IgD-negative memory B cell (primary cell): ENCODE data around the gene CPNE4. TPM values are rescaled to one million over a fixed set of nuclear protein-coding genes. Genes with fewer than 3 reads are reported as not detected.

Experiments used
- H3K27ac Mint-ChIP-seq, 3 donors: one replicate each; pipeline ENCODE4 v1.8.0; 2020 to 2022; ENCODE audit warnings: mild to moderate bottlenecking in 3 of 3, mixed read lengths in 3 of 3, moderate library complexity in 1 of 3
- H3K27me3 Mint-ChIP-seq: one replicate; pipeline ENCODE4 v1.8.0; 2021; ENCODE audit warnings: mixed read lengths
- H3K36me3 Mint-ChIP-seq: one replicate; pipeline ENCODE4 v1.8.0; 2020; ENCODE audit warnings: mild to moderate bottlenecking, mixed read lengths
- H3K4me1 Mint-ChIP-seq, 3 donors: one replicate each; pipeline ENCODE4 v1.8.0; 2020 to 2022; ENCODE audit warnings: mixed read lengths in 3 of 3, mild to moderate bottlenecking in 1 of 3
- H3K4me3 Mint-ChIP-seq, 4 donors: one replicate each; pipeline ENCODE4 v1.8.0; 2020 to 2022; ENCODE audit warnings: mild to moderate bottlenecking in 4 of 4, mixed read lengths in 4 of 4, moderate library complexity in 3 of 4
- H3K9me3 Mint-ChIP-seq, 3 donors: one replicate each; pipeline ENCODE4 v1.8.0; 2020 to 2021; ENCODE audit warnings: mixed read lengths in 3 of 3, mild to moderate bottlenecking in 1 of 3
- polyA plus RNA-seq: library from polyadenylated mRNA; unstranded; fragments of 300-500 nt; fragmentation: Illumina TruSeq; gene quantifications from one replicate; pipeline ENCODE4 v1.2.3, GENCODE V29; 2021

The CPNE4 gene
- polyA plus RNA-seq, 1 donor from 2014 or later: not detected

DNA sequence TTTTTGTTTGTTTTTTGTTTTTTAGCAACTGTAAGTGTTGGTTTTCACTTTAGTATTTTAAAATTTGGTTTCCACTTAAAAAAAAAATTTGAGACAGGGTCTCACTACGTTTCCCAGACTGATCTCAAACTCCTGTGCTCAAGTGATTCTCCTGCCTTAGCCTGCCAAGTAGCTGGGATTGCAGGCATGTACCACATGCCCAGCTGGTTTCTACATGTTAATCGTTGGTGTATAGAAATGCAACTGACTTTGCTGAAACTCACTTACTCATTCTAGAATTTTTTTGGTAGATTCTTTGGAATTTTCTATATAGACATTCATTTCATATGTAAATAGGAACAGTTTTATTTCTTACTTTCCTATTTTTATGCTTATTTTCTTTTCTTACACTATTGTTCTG is 287.3 kb downstream of the CPNE4 start:
- Mint-ChIP-seq H3K27me3 (peaks cover 1% of the 10 kb centered on the region), H3K36me3 (no peaks in the 10 kb centered on the region), H3K9me3 (peaks cover 0 to 3% (median 0%) of the 10 kb centered on the region in 3 donors), H3K4me3 (no peak overlapping the region), H3K4me1 (no peaks in the 10 kb centered on the region), H3K27ac (no peak overlapping the region)

DNA sequence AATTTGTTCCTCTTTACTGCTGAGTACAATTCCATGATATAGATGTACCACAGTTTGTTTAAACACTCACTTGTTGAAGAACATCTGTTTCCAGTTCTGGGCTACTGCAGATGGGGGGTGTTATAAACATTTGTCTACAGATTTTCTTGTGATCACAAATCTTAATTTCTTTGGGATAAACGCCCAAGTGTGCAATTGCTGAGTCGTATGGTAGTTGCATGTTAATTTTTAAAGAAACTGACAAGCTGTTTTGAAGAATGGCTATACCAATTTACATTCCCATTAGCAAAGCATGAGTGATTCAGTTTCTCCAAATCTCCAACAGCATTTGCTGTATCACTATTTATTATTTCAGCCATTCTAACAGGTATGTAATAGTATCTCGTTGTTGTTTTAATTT is 290.0 kb downstream of the CPNE4 start:
- H3K27ac Mint-ChIP-seq: no peak overlapping the region

DNA sequence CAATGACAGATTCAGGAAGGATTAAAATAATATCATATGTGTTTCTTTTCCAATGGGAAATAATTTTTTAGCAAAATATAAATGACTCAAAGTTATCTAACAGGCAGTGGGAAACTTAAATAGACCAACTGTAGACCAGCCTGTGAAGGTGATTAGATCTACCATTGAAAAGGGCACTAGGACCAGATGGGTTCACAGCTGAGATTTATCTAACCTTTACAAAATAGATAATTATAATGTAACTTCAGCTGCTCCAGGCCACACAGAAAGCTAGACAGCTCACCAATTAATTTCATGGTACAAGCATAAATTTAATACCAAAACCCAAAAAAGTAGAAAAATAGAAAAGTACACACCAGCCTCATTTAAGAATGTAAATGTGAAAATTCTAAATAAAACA is 291.7 kb downstream of the CPNE4 start:
- Mint-ChIP-seq H3K27ac (no peak overlapping the region), H3K4me3 (no peak overlapping the region), H3K27me3 (no peaks in the 10 kb centered on the region), H3K36me3 (no peaks in the 10 kb centered on the region), H3K4me1 (no peaks in the 10 kb centered on the region), H3K9me3 (no peaks in the 10 kb centered on the region)

More for the DNA sequence above, 290.0 kb downstream of the CPNE4 start:
- no peaks in the 10 kb centered on the region for H3K4me1 Mint-ChIP-seq
- no peak overlapping the region for H3K4me3 Mint-ChIP-seq
- no peaks in the 10 kb centered on the region for H3K36me3 Mint-ChIP-seq
- H3K9me3 Mint-ChIP-seq: no peaks in the 10 kb centered on the region
- no peaks in the 10 kb centered on the region for H3K27me3 Mint-ChIP-seq

DNA sequence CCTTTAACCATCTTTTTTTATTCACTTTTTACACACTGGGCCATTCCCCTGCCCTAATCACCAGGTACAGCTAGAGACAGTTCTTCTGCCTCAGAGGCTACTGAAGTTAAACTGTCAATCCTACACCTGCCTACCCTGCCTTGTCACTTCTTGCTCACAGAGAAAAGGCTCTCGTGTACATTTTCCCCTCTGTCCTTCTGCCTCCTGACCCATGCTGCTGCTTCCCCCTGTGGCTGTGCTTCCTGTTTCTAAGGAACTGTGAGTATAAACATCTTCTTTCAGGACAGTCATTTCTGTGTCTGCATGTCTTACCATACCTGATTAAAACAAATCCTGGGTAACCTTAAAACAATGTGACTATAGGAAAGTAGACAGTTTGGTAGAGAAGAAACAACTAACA is 295.6 kb downstream of the CPNE4 start:
- Mint-ChIP-seq H3K27ac (no peak overlapping the region), H3K36me3 (no peaks in the 10 kb centered on the region), H3K27me3 (no peaks in the 10 kb centered on the region)

DNA sequence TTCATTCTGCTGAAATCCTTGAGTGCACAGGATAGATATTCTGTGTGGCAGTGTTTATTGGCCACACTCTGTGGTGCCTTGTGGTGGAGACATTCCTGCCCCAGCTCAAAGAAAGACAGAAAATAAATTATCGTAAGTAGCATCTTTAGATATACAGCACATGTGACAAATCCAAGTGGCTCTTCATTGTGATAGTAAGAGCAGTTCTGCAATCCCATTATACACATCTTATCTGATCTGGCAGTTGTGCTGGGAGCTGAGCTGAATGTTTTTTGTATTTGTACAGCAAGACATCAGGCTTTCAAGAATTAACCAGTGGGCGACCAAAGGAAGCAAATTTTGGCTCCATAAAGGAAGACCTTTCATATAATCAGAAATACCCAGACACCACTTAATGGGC is 296.7 kb downstream of the CPNE4 start:
- Mint-ChIP-seq H3K4me3 (no peak overlapping the region), H3K27me3 (no peaks in the 10 kb centered on the region), H3K9me3 (no peaks in the 10 kb centered on the region), H3K27ac (no peak overlapping the region), H3K4me1 (no peaks in the 10 kb centered on the region), H3K36me3 (no peaks in the 10 kb centered on the region)

More for the DNA sequence above, 295.6 kb downstream of the CPNE4 start:
- Mint-ChIP-seq H3K4me1 (no peaks in the 10 kb centered on the region), H3K4me3 (no peak overlapping the region), H3K9me3 (no peaks in the 10 kb centered on the region)

DNA sequence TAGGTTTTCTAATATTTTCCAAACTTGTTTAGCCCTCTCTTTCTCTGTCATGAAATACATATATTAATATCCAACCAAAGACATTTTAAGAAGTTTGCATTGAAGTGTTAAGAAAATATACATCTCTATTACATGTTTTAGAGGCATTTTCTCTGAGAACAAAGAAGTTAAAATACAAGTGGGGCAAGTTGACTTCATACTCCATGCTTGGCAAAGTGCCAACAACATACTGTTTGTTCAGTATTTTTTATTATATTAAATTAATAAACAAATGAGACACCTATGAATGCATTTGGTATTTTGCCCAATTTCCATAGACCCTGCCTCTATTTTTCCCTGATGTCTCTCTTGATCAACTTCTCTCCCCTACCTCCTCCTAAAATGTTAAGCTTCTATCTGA is 299.3 kb downstream of the CPNE4 start:
- Mint-ChIP-seq H3K27me3 (no peaks in the 10 kb centered on the region), H3K9me3 (no peaks in the 10 kb centered on the region), H3K27ac (no peak overlapping the region), H3K36me3 (no peaks in the 10 kb centered on the region), H3K4me3 (no peak overlapping the region), H3K4me1 (no peaks in the 10 kb centered on the region)

DNA sequence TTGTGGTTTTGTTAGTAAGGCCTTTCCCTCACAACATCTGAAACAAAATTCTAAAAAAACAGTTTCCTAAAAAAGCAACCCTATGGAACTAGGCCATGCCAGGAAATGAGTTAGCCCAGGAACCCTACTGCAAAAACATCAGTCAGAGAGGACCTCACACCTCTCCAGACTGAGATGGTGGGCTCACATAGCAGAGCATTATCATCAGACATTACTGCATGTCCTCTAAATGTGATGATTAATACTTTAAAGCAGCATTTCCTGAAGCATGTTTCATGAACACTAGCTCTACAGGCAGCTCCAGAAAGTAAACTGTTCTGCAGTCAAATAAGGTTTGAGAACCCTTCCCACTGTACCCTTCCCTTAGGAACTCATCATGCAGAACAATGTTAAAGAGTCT is 299.7 kb downstream of the CPNE4 start:
- no peak overlapping the region for H3K27ac Mint-ChIP-seq
- no peaks in the 10 kb centered on the region for H3K27me3 Mint-ChIP-seq
- no peaks in the 10 kb centered on the region for H3K9me3 Mint-ChIP-seq
- H3K36me3 Mint-ChIP-seq: no peaks in the 10 kb centered on the region
- no peak overlapping the region for H3K4me3 Mint-ChIP-seq
- no peaks in the 10 kb centered on the region for H3K4me1 Mint-ChIP-seq

DNA sequence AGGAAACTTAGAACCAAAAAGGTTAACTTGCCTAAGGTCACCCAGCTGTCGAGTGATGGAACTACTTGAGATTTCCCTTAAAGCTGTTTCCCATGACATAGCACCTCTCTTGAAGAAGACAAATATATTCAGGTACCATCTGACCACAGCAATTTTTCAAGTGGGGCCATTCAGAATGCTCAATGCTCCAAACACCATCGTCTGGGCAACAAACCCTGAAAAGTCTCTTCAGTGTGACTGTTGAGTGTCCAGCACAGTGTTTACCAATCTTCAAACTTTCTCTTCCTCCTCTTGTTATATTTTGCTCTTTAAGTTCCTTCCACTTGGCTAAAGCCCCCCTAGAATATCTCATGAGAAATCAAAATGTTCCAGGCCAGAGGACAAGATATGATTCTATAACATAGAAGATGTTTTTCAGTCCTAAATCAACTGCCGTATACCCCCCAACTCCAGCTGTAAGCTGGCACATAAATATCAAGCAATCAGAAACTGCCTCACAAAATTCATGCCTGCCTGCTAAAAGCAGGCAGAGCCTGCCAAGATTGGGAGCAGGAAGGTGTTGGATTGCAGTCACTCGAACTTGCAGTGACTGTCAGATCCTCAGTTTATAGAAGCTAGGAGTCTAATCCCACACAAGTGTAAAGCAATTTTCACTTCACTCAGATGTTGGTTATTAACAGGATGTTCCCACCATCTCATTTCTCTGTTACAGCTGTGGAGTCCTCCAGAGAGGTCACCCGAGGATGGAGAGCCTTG is 301.6 kb downstream of the CPNE4 start:
- Mint-ChIP-seq H3K27ac (no peak overlapping the region), H3K36me3 (peaks cover 2% of the 10 kb centered on the region), H3K27me3 (no peaks in the 10 kb centered on the region), H3K4me3 (no peak overlapping the region), H3K4me1 (no peaks in the 10 kb centered on the region), H3K9me3 (no peaks in the 10 kb centered on the region)

DNA sequence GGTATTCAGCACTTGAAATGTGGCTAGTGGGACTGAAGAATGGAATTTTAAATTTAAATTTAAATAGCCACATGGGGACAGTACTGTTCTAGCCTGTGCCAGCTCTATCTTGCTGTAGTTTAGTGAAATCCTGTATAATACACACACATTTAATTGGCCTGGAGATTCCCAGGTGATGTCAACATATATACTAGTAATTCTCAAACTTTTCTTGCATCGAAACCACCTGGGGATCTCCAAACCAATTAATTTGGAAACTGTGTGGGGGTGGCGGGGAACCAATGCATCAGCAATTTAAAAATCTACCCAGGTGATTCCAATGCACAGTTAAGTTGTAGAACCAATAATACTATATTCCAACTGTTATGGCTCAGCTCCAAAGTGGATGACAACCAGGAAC is 303.1 kb downstream of the CPNE4 start:
- H3K27ac Mint-ChIP-seq: no peak overlapping the region
- no peaks in the 10 kb centered on the region for H3K9me3 Mint-ChIP-seq
- H3K4me3 Mint-ChIP-seq: no peak overlapping the region
- H3K4me1 Mint-ChIP-seq: no peaks in the 10 kb centered on the region
- H3K36me3 Mint-ChIP-seq: peaks cover 2% of the 10 kb centered on the region
- no peaks in the 10 kb centered on the region for H3K27me3 Mint-ChIP-seq

DNA sequence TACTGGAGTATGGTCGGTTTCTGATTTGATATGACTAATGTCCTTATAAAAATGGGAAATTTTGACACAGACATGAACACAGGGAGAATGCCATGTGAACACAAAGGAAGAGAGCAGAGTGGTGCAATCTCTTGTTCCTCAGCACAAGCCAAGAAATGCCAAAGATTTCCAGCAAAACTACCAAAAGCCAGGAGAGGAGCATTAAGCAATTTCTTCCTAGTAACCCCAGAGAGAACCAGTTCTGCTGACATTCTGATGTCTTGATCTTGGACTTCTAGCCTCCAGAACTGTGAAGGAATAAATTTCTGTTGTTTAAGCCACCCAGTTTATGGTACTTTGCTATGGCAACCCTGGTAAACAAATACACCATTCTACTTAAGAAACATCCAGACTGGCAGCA is 304.2 kb downstream of the CPNE4 start:
- Mint-ChIP-seq H3K9me3 (no peaks in the 10 kb centered on the region), H3K4me3 (no peak overlapping the region), H3K27ac (no peak overlapping the region), H3K4me1 (no peaks in the 10 kb centered on the region), H3K27me3 (no peaks in the 10 kb centered on the region), H3K36me3 (peaks cover 2% of the 10 kb centered on the region)

DNA sequence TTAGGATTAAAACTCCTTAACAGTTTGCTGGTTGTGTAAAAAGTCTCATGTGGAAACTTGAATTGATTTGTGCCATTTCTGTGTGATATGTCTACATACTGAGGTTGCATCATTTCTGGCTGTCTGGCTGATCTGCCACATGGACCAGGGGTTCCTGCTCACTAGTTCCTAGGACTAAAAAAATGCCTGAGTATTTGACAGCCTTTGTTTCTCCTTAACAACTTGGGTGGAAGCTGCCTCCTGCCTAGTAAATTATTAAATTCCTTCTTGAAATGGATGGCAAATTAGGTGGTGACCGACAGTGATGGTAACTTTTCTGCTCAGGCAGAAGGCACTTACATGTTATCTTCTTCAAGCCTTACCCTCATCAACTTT is 305.2 kb downstream of the CPNE4 start:
- Mint-ChIP-seq H3K27me3 (no peaks in the 10 kb centered on the region), H3K4me1 (no peaks in the 10 kb centered on the region), H3K27ac (no peak overlapping the region), H3K9me3 (no peaks in the 10 kb centered on the region), H3K36me3 (peaks cover 2% of the 10 kb centered on the region), H3K4me3 (no peak overlapping the region)

DNA sequence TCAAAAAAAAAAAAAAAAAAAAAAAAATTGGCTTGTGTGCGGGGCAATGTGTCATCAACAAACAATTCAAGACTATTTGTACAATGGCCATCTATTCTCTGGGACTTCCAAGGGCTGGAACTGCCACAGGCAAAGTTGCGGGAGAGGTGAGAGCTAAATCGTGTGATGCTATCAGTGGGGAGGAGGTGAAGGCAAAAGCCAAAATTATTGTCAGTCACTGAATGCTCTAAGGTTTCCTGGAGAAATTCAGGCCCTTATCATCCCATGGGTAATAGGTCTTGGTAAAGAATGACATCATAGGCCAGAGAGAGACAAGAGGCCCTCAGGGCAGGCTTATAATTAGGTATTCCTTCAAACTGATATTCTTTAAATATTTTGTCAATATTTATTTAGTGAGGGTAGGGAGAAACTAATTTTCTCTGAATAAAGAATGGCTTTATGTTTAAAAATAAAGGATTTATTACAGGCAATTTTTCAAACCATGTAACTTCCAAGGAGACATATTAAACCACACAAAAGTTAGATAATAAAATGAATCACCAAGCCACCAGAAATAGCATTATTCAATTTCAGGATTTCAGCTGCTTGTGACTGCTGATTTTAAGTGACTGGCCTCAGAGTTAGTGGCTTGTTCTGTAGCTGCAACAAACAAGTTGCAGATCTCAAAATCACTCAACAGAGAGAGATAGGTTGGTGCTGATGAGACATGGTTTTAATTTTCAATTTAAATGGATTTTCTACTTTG is 305.7 kb downstream of the CPNE4 start:
- H3K9me3 Mint-ChIP-seq: no peaks in the 10 kb centered on the region
- H3K4me3 Mint-ChIP-seq: no peak overlapping the region
- H3K27ac Mint-ChIP-seq: no peak overlapping the region
- H3K27me3 Mint-ChIP-seq: no peaks in the 10 kb centered on the region
- peaks cover 2% of the 10 kb centered on the region for H3K36me3 Mint-ChIP-seq
- no peaks in the 10 kb centered on the region for H3K4me1 Mint-ChIP-seq

DNA sequence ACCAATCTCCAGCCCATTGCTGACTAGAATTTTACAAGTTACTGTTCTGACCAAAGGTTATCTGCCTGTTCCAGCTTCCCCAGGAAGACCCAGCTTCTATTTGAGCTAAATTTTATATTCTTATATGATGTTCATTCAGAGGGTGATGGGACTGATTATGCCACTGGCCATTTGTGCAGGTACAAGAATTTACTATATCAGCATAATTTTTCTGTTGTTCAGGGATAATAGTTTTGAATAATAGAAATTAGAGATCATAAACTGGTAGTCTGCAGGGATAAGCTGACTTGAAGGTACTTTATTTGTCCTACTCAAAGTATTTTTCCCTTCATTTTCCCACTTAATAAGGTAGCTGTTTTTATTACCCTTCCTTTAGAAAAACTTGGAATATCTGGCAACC is 309.4 kb downstream of the CPNE4 start:
- Mint-ChIP-seq H3K9me3 (no peaks in the 10 kb centered on the region), H3K4me3 (no peak overlapping the region), H3K27me3 (no peaks in the 10 kb centered on the region), H3K36me3 (peaks cover 2% of the 10 kb centered on the region), H3K27ac (no peak overlapping the region), H3K4me1 (no peaks in the 10 kb centered on the region)

DNA sequence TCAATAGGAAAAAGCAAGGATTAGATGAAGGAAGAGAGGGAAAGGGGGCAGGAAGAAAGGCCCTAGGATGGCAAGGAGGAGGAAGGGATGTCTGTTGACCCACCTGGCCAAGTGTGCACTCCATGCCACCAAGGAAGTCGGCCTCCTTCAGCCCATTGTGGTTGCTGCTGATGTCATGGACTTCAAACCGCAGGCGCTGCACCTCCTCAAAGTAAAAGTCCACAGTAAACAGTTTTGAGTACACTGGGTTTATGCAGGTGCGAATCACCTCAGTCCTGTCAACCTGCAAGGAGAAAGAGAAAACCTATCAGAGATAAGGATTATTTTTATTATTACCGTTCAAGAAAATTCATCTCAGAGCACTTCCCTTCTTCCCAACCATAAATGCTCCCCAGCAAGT is 311.5 kb downstream of the CPNE4 start:
- Mint-ChIP-seq H3K27ac (no peak overlapping the region), H3K4me3 (no peak overlapping the region), H3K4me1 (no peaks in the 10 kb centered on the region), H3K27me3 (no peaks in the 10 kb centered on the region), H3K36me3 (no peaks in the 10 kb centered on the region), H3K9me3 (no peaks in the 10 kb centered on the region)

DNA sequence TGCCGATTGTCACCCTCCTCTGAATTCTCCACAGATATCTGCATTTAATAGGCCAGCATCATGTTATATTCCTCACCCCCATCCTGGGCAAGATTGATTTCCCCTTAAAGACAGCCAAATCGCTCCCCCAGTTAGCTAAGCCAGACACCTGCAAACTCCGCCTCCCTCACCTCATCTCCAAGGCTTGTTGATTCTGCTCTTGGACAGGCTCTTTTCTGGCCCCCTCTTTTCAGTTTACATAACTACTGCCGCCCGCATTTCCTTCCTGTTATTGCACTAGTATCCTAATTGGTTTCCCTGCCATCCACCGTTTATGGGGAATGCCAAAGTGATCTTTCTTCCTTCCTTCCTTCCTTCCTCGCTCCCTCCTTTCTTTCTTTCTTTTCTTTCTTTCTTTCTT is 317.3 kb downstream of the CPNE4 start:
- Mint-ChIP-seq H3K9me3 (no peaks in the 10 kb centered on the region), H3K4me1 (no peaks in the 10 kb centered on the region), H3K27me3 (no peaks in the 10 kb centered on the region), H3K4me3 (no peak overlapping the region), H3K27ac (no peak overlapping the region), H3K36me3 (no peaks in the 10 kb centered on the region)

DNA sequence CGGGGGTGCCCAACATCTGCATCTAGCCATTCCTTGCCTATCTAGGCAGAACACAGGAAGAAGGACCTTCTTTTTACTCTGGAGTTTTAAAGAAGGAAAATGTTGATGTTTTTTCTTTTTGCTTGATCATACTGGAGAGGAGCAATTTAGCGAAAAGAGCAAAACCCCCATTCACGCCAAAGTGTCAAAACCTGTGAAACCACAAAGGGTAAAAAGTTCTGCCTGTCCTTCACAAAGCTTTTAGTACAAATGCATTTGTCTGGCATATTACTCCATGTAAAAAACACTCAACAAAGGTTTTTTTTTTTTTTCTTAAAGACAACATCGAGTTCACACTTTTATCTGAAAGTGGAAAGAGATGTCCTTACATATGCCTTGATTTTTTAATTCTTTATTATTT is 317.9 kb downstream of the CPNE4 start:
- Mint-ChIP-seq H3K9me3 (no peaks in the 10 kb centered on the region), H3K27ac (no peak overlapping the region), H3K36me3 (no peaks in the 10 kb centered on the region), H3K4me3 (no peak overlapping the region), H3K27me3 (no peaks in the 10 kb centered on the region), H3K4me1 (no peaks in the 10 kb centered on the region)
